ENCODE data around the gene KCNK16.

Gene KCNK16

GRCh38 chr6:39307462-39307861, 15.0 kb downstream of the KCNK16 start:
- no peaks in the 10 kb centered on the region for H3K36me3 ChIP-seq (ENCODE audit: control insufficient read depth, insufficient read depth, low read length)
- TF ChIP-seq CTCF (IDR thresholded peaks at IDR 0.05), result no peak
- no peak overlapping the region for H3K4me3 ChIP-seq (ENCODE audit: low read depth, low read length)
- H3K4me1 ChIP-seq, result no peaks in the 10 kb centered on the region
- no peaks in the 10 kb centered on the region for H3K27me3 ChIP-seq (ENCODE audit: control insufficient read depth, insufficient read depth, low read length)
- no peaks in the 10 kb centered on the region for H3K79me2 ChIP-seq
- no peaks in the 10 kb centered on the region for H3K9me3 ChIP-seq (ENCODE audit: control insufficient read depth, low read length)
- no peak overlapping the region for H3K4me2 ChIP-seq (ENCODE audit: low read length)
- H3K9ac ChIP-seq, result no peak overlapping the region
- no peak overlapping the region for H3K27ac ChIP-seq
- no peak overlapping the region for H2AFZ ChIP-seq

GRCh38 chr6:39304951-39305350, 17.6 kb downstream of the KCNK16 start:
- Histone ChIP-seq H3K27ac (no peak overlapping the region), H3K4me2 (ENCODE audit: low read length) (no peak overlapping the region), H2AFZ (no peak overlapping the region), H3K79me2 (no peaks in the 10 kb centered on the region), H3K27me3 (ENCODE audit: control insufficient read depth, insufficient read depth, low read length) (no peaks in the 10 kb centered on the region), H3K9ac (no peak overlapping the region), H3K9me3 (ENCODE audit: control insufficient read depth, low read length) (no peaks in the 10 kb centered on the region), H3K4me3 (ENCODE audit: low read depth, low read length) (no peak overlapping the region), H3K4me1 (no peaks in the 10 kb centered on the region), H3K36me3 (ENCODE audit: control insufficient read depth, insufficient read depth, low read length) (no peaks in the 10 kb centered on the region)
- TF ChIP-seq CTCF (IDR thresholded peaks at IDR 0.05), result no peak

GRCh38 chr6:39303425-39304153, 18.9 kb downstream of the KCNK16 start:
- no peak overlapping the region for H3K27ac ChIP-seq
- H3K9ac ChIP-seq, result no peak overlapping the region
- no peak overlapping the region for H3K4me3 ChIP-seq (ENCODE audit: low read depth, low read length)
- no peaks in the 10 kb centered on the region for H3K79me2 ChIP-seq
- H2AFZ ChIP-seq, result peak overlapping the region; percentile 67
- no peaks in the 10 kb centered on the region for H3K9me3 ChIP-seq (ENCODE audit: control insufficient read depth, low read length)
- no peak for TF ChIP-seq CTCF (IDR thresholded peaks at IDR 0.05)
- no peaks in the 10 kb centered on the region for H3K27me3 ChIP-seq (ENCODE audit: control insufficient read depth, insufficient read depth, low read length)
- H3K4me1 ChIP-seq, result no peaks in the 10 kb centered on the region
- no peak overlapping the region for H3K4me2 ChIP-seq (ENCODE audit: low read length)
- H3K36me3 ChIP-seq (ENCODE audit: control insufficient read depth, insufficient read depth, low read length), result no peaks in the 10 kb centered on the region

- no peaks in the 10 kb centered on the region for H3K4me1 ChIP-seq
- no peaks in the 10 kb centered on the region for H3K9me3 ChIP-seq (ENCODE audit: control insufficient read depth, low read length)
- no peak overlapping the region for H3K27ac ChIP-seq
- H3K4me3 ChIP-seq (ENCODE audit: low read depth, low read length), result no peak overlapping the region
- no peak overlapping the region for H3K9ac ChIP-seq
- TF ChIP-seq CTCF (IDR thresholded peaks at IDR 0.05), result peak; percentile 94
- H3K36me3 ChIP-seq (ENCODE audit: control insufficient read depth, insufficient read depth, low read length), result no peaks in the 10 kb centered on the region
- H3K79me2 ChIP-seq, result no peaks in the 10 kb centered on the region
- no peaks in the 10 kb centered on the region for H3K27me3 ChIP-seq (ENCODE audit: control insufficient read depth, insufficient read depth, low read length)
- peak overlapping the region; percentile 67 for H2AFZ ChIP-seq
- H3K4me2 ChIP-seq (ENCODE audit: low read length), result peak overlapping the region; percentile 1
Measured at GRCh38 chr6:39302669-39303424, 19.7 kb downstream of the KCNK16 start.
